ENCODE results near the gene SH3RF3. TPM values are rescaled to one million over a fixed set of nuclear protein-coding genes. Genes with fewer than 3 reads are reported as not detected.

SH3RF3 gene
- polyA plus RNA-seq, 1 donor (not counting 4 experiments of a cell fraction or from before 2014, with no cell fraction given) = 0.08 TPM

DNA sequence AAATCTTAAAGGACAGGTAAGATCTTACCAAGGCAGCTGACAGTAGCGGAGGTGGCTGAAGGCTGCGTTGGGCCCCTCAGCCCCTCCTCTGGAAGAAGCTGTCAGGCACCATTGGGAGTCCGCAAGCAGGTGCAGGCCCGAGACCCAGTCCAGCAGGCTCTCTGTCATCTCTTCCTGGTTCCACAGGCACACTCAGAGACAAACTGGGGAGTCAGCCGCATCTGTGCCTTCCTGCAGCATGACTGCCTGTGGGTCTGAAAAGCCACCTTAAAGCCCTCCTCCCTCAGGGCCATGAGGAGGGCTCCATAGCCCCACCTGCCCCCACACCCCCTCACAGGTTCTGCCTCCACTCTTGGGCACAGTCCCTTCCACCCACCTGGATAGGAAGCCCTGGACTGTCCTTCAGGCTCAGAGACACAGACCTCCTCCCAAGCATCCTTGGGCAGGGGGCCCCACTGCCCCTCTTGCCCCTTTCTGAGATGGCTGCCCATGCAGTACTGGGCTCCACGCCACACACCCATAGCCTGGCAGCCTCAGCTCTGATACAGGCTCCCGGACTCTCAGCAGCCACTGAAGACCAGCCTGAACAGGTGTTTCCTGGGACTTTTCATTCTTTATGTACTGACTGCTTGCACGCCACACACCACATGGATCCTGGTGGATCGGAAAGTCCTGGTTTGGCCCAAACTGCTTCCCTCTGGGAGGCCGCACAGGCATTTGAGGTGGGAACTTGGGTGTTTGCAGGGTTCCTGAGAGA lies 245.0 kb downstream of the SH3RF3 start:
- Histone ChIP-seq H3K36me3 (ENCODE audit: control insufficient read depth in 2 of 2, extremely low read depth in 1 of 2, insufficient read depth in 2 of 2, low read length in 2 of 2) (no peaks in the 10 kb centered on the region), H3K4me2 (ENCODE audit: control insufficient read depth, extremely low read depth, insufficient read depth, low read depth, low read length) (no peak overlapping the region), H3K9ac (ENCODE audit: control insufficient read depth, extremely low read depth, insufficient read depth, low read length) (no peak overlapping the region), H3K9me3 (ENCODE audit: control insufficient read depth, low read depth, low read length) (no peaks in the 10 kb centered on the region), H2AFZ (ENCODE audit: control insufficient read depth, low read length) (no peak overlapping the region), H4K20me1 (ENCODE audit: control insufficient read depth, extremely low read depth, insufficient read depth, low read length) (no peaks in the 10 kb centered on the region), H3K9me1 (ENCODE audit: control insufficient read depth, extremely low read depth, insufficient read depth, low read length) (no peaks in the 10 kb centered on the region), H3K27me3 (ENCODE audit: control insufficient read depth, extremely low read depth, insufficient read depth, low read length) (peaks cover 10% of the 10 kb centered on the region), H3K79me2 (ENCODE audit: control insufficient read depth, insufficient read depth, low read length) (no peaks in the 10 kb centered on the region), H3K27ac (ENCODE audit: control insufficient read depth, insufficient read depth, low read length) (no peak overlapping the region), H3K4me1 (ENCODE audit: control insufficient read depth, extremely low read depth, insufficient read depth, low read length) (no peaks in the 10 kb centered on the region), H3K4me3 (ENCODE audit: control insufficient read depth in 2 of 3, extremely low read depth in 1 of 3, insufficient read depth in 2 of 3, low read depth in 1 of 3, low read length in 3 of 3) (no peak overlapping the region)
- FAIRE-seq (no peak), DNase-seq (ENCODE audit: low read depth, low spot score) (no peak)
- dilution Hi-C loops (cut with MboI; ENCODE audit: extremely low pct_ligation_motif_present, low sequenced_read_pairs) = no loop called here
- TF ChIP-seq, protein P1, sequence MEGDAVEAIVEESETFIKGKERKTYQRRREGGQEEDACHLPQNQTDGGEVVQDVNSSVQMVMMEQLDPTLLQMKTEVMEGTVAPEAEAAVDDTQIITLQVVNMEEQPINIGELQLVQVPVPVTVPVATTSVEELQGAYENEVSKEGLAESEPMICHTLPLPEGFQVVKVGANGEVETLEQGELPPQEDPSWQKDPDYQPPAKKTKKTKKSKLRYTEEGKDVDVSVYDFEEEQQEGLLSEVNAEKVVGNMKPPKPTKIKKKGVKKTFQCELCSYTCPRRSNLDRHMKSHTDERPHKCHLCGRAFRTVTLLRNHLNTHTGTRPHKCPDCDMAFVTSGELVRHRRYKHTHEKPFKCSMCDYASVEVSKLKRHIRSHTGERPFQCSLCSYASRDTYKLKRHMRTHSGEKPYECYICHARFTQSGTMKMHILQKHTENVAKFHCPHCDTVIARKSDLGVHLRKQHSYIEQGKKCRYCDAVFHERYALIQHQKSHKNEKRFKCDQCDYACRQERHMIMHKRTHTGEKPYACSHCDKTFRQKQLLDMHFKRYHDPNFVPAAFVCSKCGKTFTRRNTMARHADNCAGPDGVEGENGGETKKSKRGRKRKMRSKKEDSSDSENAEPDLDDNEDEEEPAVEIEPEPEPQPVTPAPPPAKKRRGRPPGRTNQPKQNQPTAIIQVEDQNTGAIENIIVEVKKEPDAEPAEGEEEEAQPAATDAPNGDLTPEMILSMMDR (optimal IDR thresholded peaks at IDR 0.05 in 1 of 3, IDR thresholded peaks at IDR 0.05 in 1 of 3, conservative IDR thresholded peaks at IDR 0.05 in 1 of 3; ENCODE audit: extremely low read depth in 1 of 3, insufficient read depth in 2 of 3, low read length in 3 of 3) = no peak
- TF ChIP-seq EZH2 (IDR thresholded peaks at IDR 0.05; ENCODE audit: low read length) = no peak

DNA sequence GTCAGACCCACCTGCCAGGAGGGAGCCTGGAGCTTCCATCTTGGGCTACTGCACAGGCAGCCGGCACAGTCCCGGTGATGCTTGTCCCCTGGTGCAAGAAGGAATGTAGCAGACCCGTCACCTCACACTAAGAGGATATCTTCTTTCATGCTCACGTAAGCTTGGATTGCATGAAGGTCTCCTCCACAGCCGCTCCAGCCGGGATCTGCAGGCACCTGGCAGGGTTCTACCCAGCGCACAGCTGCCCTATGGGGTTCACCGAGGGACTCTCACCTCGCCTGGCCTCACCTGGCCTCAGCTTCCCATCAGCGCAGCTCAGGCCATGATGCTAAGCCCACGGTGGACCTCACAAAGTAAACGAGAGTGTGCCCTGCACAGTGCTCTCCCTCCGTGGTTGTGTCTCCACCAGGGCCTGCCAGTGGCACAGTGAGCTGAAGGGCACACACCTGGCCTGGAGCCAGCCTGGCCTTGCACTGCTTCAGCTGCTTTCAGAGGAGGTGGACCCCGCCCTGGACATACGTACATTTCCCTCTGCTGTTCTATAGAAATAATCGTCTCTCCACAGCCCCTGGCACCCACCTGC lies 245.6 kb downstream of the SH3RF3 start:
- no peaks in the 10 kb centered on the region for H4K20me1 ChIP-seq (ENCODE audit: control insufficient read depth, extremely low read depth, insufficient read depth, low read length)
- FAIRE-seq = no peak

More for the DNA sequence above, 245.6 kb downstream of the SH3RF3 start:
- no peaks in the 10 kb centered on the region for H3K9me1 ChIP-seq (ENCODE audit: control insufficient read depth, extremely low read depth, insufficient read depth, low read length)
- TF ChIP-seq EZH2 (IDR thresholded peaks at IDR 0.05; ENCODE audit: low read length) = no peak
- TF ChIP-seq, protein P1 (optimal IDR thresholded peaks at IDR 0.05 in 1 of 3, IDR thresholded peaks at IDR 0.05 in 1 of 3, conservative IDR thresholded peaks at IDR 0.05 in 1 of 3; ENCODE audit: extremely low read depth in 1 of 3, insufficient read depth in 2 of 3, low read length in 3 of 3) = no peak
- no peak overlapping the region for H2AFZ ChIP-seq (ENCODE audit: control insufficient read depth, low read length)
- peaks cover 10% of the 10 kb centered on the region for H3K27me3 ChIP-seq (ENCODE audit: control insufficient read depth, extremely low read depth, insufficient read depth, low read length)
- H3K9ac ChIP-seq (ENCODE audit: control insufficient read depth, extremely low read depth, insufficient read depth, low read length) = no peak overlapping the region
- no peak overlapping the region for H3K4me3 ChIP-seq (ENCODE audit: control insufficient read depth in 2 of 3, extremely low read depth in 1 of 3, insufficient read depth in 2 of 3, low read depth in 1 of 3, low read length in 3 of 3)
- H3K4me2 ChIP-seq (ENCODE audit: control insufficient read depth, extremely low read depth, insufficient read depth, low read depth, low read length) = no peak overlapping the region
- no peak for DNase-seq (ENCODE audit: low read depth, low spot score)
- no peaks in the 10 kb centered on the region for H3K36me3 ChIP-seq (ENCODE audit: control insufficient read depth in 2 of 2, extremely low read depth in 1 of 2, insufficient read depth in 2 of 2, low read length in 2 of 2)
- H3K9me3 ChIP-seq (ENCODE audit: control insufficient read depth, low read depth, low read length) = no peaks in the 10 kb centered on the region
- H3K27ac ChIP-seq (ENCODE audit: control insufficient read depth, insufficient read depth, low read length) = no peak overlapping the region
- no peaks in the 10 kb centered on the region for H3K4me1 ChIP-seq (ENCODE audit: control insufficient read depth, extremely low read depth, insufficient read depth, low read length)
- no peaks in the 10 kb centered on the region for H3K79me2 ChIP-seq (ENCODE audit: control insufficient read depth, insufficient read depth, low read length)
- dilution Hi-C loops (cut with MboI; ENCODE audit: extremely low pct_ligation_motif_present, low sequenced_read_pairs) = no loop called here

Data from keratinocyte (primary cell).